HG03342 (cell line): Measurements from ENCODE around the gene SPDEF.

Source experiments
- ATAC-seq: cut with Tn5 transposase; IDR thresholded peaks from one replicate; pipeline ENCODE4 v1.9.1; 2021; ENCODE audit warnings: mild to moderate bottlenecking, moderate library complexity; ENCODE audit not compliant: unreplicated experiment

The SPDEF gene

DNA sequence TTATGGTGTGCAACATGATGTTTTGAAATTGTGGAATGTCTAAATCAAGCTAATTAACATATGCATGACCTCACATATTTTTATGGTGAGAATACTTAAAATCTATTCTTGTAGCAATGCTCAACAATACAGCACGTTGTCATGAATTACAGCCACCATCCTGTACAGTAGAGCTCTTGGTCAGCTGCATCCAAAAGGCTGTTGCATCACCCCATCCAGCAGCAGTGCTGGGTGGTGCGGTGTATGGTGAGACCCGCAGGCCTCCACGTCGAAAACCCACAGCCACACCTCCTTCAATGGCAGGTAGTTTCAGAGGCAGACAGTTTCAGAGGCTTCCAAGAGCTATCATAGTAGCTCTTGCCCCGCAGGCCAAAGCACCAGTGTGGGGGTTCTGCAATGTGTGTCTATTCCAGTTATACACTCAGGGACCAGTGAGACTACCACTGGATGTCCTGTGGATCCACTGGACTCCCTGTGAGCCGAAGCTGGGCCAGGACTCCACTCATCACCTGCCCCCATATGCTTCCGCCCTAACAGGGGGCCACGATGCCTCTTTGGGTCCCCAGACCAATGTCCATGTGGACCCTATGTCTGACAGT is 66.8 kb downstream of the SPDEF start:
- no peak for ATAC-seq
